ENCODE results near the gene USP6NL. TPM values are rescaled to one million over a fixed set of nuclear protein-coding genes. Genes with fewer than 3 reads are reported as not detected.

The USP6NL gene
- total RNA-seq, 4 donors from 2014 or later = 3.8 to 21.9 (median 17.0) TPM

DNA sequence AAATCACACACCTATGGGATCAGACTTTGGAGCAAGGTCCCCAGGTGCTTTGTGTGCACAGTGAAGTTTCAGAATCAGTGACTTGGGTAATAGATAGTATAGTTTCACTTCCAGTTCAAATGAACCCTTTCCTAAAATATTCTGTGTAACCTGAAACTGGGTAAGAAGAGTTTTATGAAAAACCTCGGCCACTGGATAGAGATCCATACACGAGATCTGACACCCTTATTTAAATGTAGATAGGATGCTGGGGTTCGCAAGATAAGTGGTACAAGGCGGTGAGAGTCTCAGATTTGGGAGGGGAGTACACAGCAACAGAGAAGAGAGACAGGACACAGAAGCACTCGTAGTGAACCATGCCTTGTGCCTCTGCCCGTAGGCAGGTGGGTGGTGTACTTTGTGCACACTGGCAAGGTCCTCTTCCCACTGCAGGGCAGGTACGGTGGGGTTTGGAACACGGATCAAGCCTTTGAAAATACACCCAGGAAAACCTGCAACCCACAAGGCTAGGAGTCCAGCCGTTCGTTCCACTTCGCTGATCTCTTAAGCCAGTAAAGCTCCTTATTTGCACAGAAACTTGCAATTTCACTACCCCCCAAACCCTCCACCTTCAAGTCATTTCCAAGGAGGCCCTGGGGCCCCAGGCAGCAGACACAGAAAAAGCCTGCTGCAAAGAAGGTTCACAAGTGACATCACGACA, 162.8 kb downstream of the USP6NL start:
- H3K9me3 ChIP-seq = no peaks in the 10 kb centered on the region
- H3K27ac ChIP-seq = no peak overlapping the region
- H3K36me3 ChIP-seq = no peaks in the 10 kb centered on the region
- TF ChIP-seq, protein P1, sequence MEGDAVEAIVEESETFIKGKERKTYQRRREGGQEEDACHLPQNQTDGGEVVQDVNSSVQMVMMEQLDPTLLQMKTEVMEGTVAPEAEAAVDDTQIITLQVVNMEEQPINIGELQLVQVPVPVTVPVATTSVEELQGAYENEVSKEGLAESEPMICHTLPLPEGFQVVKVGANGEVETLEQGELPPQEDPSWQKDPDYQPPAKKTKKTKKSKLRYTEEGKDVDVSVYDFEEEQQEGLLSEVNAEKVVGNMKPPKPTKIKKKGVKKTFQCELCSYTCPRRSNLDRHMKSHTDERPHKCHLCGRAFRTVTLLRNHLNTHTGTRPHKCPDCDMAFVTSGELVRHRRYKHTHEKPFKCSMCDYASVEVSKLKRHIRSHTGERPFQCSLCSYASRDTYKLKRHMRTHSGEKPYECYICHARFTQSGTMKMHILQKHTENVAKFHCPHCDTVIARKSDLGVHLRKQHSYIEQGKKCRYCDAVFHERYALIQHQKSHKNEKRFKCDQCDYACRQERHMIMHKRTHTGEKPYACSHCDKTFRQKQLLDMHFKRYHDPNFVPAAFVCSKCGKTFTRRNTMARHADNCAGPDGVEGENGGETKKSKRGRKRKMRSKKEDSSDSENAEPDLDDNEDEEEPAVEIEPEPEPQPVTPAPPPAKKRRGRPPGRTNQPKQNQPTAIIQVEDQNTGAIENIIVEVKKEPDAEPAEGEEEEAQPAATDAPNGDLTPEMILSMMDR (IDR thresholded peaks at IDR 0.05) = no peak
- TF ChIP-seq POLR2A (IDR thresholded peaks at IDR 0.05) = no peak
- H3K4me1 ChIP-seq = no peaks in the 10 kb centered on the region
- intact Hi-C loops (cut with DNase I; ENCODE audit: low total_unique reads) = no loop called here
- H3K27me3 ChIP-seq = no peaks in the 10 kb centered on the region
- H3K4me3 ChIP-seq = no peak overlapping the region
- DNase-seq = no peak

DNA sequence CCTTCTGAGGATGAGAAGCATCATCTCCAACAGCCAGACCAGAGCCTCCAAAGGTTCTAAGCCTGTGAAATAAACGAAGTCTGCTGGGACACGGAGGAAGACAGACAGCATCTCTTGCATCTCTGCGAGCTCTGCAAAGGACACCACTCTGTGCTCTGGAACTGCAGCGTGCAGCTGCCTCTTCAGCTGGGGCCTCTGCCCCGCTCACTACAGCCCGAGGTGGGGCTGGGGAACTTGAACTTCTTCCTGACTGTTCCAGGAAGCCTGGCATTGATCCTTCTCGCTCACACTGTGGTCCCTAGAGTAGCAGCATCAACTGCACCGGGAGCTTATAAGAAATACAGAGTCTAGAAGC, 163.3 kb downstream of the USP6NL start:
- Histone ChIP-seq H3K27me3 (no peaks in the 10 kb centered on the region), H3K36me3 (no peaks in the 10 kb centered on the region), H3K27ac (no peak overlapping the region), H3K4me1 (no peaks in the 10 kb centered on the region), H3K4me3 (no peak overlapping the region), H3K9me3 (no peaks in the 10 kb centered on the region)
- TF ChIP-seq POLR2A (IDR thresholded peaks at IDR 0.05) = no peak
- TF ChIP-seq, protein P1 (IDR thresholded peaks at IDR 0.05) = no peak
- DNase-seq = no peak
- intact Hi-C loops (cut with DNase I; ENCODE audit: low total_unique reads) = no loop called here

DNA sequence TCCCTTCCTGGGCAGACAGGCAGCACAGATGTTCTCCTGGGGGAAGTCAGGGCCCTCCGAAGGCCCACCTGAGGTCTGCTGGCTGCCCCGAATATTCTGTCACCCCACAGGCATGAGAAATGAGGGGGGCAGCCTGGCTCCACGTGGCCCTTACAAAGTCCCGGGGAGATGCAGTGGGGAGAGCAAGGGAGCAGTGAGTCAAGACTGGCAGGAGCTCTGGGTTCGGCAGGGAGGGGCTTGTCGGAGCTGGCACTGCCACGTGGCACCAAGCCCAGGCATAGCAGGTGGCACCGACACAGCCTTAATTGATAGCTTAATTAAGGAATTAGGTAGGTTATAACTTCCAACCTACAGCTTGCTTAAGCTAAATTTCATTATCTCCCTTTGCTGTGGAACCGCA, 163.9 kb downstream of the USP6NL start:
- DNase-seq = no peak
- intact Hi-C loops (cut with DNase I; ENCODE audit: low total_unique reads) = no loop called here
- Histone ChIP-seq H3K27me3 (no peaks in the 10 kb centered on the region), H3K27ac (no peak overlapping the region), H3K36me3 (no peaks in the 10 kb centered on the region), H3K4me3 (no peak overlapping the region), H3K4me1 (no peaks in the 10 kb centered on the region), H3K9me3 (no peaks in the 10 kb centered on the region)
- TF ChIP-seq, protein P1 (IDR thresholded peaks at IDR 0.05) = no peak
- TF ChIP-seq POLR2A (IDR thresholded peaks at IDR 0.05) = no peak

DNA sequence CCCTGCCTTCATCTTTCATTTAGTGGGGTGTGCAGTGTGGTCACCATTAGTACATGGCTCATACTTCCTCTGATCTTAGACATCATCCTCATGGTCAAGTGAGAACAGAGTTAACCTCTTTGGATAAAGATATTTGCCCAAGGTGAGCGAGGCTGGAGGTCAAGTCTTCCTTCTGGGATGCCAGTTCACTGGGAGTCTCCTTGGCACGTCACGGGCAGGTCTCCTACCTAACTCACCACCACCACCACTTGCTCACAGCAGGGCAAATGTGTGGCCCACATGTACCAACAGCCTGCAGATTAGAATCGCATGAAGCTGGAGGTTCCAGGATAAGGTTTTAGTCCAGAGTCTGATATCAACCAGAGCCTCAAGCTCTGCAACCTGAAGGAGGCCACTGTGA, 164.6 kb downstream of the USP6NL start:
- Histone ChIP-seq H3K27me3 (no peaks in the 10 kb centered on the region), H3K4me1 (no peaks in the 10 kb centered on the region), H3K27ac (no peak overlapping the region), H3K9me3 (no peaks in the 10 kb centered on the region), H3K4me3 (no peak overlapping the region), H3K36me3 (no peaks in the 10 kb centered on the region)
- DNase-seq = no peak
- no peak for TF ChIP-seq POLR2A (IDR thresholded peaks at IDR 0.05)
- TF ChIP-seq, protein P1 (IDR thresholded peaks at IDR 0.05) = no peak
- intact Hi-C loops (cut with DNase I; ENCODE audit: low total_unique reads) = no loop called here

DNA sequence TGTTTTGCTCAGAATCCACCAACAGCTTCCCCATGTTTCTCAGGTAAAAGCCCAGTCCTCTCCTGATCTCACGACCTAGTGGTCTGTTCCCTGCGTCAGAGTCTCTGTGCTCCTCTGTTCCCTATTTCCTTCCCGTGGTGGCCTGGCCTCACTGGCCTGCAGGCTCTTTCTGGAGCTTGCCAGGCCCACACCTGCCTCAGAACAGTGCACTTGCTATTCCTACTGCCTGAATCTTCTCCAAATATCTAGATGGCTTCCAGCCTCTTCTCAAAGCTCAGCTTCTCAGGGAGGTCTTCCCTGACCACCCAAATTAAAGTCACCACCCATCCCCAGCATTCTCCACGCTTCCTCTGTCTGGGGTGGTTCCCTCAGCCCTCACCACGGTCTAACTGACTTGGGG, 165.3 kb downstream of the USP6NL start:
- no peaks in the 10 kb centered on the region for H3K27me3 ChIP-seq
- H3K9me3 ChIP-seq = no peaks in the 10 kb centered on the region
- TF ChIP-seq, protein P1 (IDR thresholded peaks at IDR 0.05) = no peak
- H3K27ac ChIP-seq = no peak overlapping the region
- no peaks in the 10 kb centered on the region for H3K4me1 ChIP-seq
- intact Hi-C loops (cut with DNase I; ENCODE audit: low total_unique reads) = no loop called here
- no peak overlapping the region for H3K4me3 ChIP-seq
- no peak for DNase-seq
- no peaks in the 10 kb centered on the region for H3K36me3 ChIP-seq

Data from uterus (tissue), 4 donors.